ENCODE measurements around the gene C19orf81. TPM values are rescaled to one million over a fixed set of nuclear protein-coding genes. Genes with fewer than 3 reads are reported as not detected.

C19orf81 gene
- total and polyA plus RNA-seq, 2 of the 8 experiments (the other 6 are each of a cell fraction or from before 2014, with no cell fraction given), result 11.7 to 13.0 TPM

GRCh38 chr19:50601407-50602088 is 47.7 kb upstream of the C19orf81 start:
- Histone ChIP-seq H4K8ac (ENCODE audit: extremely low read depth, insufficient read depth, low read length) (no peak overlapping the region), H3K79me2 (ENCODE audit: control insufficient read depth in 1 of 2, insufficient read depth in 2 of 2, low read length in 2 of 2) (no peaks in the 10 kb centered on the region), H2BK20ac (ENCODE audit: low read length) (no peak overlapping the region), H3K9ac (replicated peaks in 1 of 4; ENCODE audit: extremely low read depth in 1 of 4, low read depth in 3 of 4, low read length in 3 of 4) (peak overlapping the region in 1 of 4 experiments; percentile 9; a peak in 1 of 7 replicates), H3K27me3 (replicated peaks in 1 of 4; ENCODE audit: control insufficient read depth in 3 of 4, extremely low read depth in 1 of 4, insufficient read depth in 3 of 4, low read length in 3 of 4) (peaks cover 0 to 17% (median 14%) of the 10 kb centered on the region in 4 experiments; a peak in 5 of 7 replicates), H3K4ac (replicated peaks; ENCODE audit: insufficient read length, low read depth, low read length) (no peak overlapping the region), H2AFZ (ENCODE audit: low read length) (no peak overlapping the region), H4K5ac (ENCODE audit: insufficient read length, low read depth, low read length) (no peak overlapping the region), H3K27ac (ENCODE audit: low read depth, low read length) (no peak overlapping the region), H4K91ac (replicated peaks; ENCODE audit: insufficient read length, low read length) (no peak overlapping the region), H3K23ac (ENCODE audit: insufficient read length) (no peak overlapping the region), H3K18ac (ENCODE audit: extremely low read depth, low read length) (no peak overlapping the region), H3K9me3 (ENCODE audit: insufficient read depth in 2 of 2, low read depth in 1 of 2, low read length in 1 of 2) (peaks cover 0 to 2% of the 10 kb centered on the region in 2 experiments; a peak in 2 of 4 replicates), H4K20me1 (replicated peaks in 1 of 2; ENCODE audit: control insufficient read depth in 1 of 2, insufficient read depth in 2 of 2, low read length in 2 of 2) (no peaks in the 10 kb centered on the region), H3K4me2 (ENCODE audit: insufficient read depth in 1 of 2, low read depth in 2 of 2, low read length in 2 of 2) (no peak overlapping the region), H3K79me1 (ENCODE audit: low read depth, low read length) (no peaks in the 10 kb centered on the region), H3K14ac (ENCODE audit: insufficient read length) (no peak overlapping the region), H2BK12ac (ENCODE audit: low read depth, low read length) (no peak overlapping the region), H3K36me3 (ENCODE audit: control insufficient read depth in 2 of 4, insufficient read depth in 4 of 4, low read length in 3 of 4) (no peaks in the 10 kb centered on the region), H2BK15ac (ENCODE audit: low read length) (no peak overlapping the region), H2BK5ac (ENCODE audit: low read depth, low read length) (no peak overlapping the region), H2AK5ac (ENCODE audit: low read depth, low read length) (no peak overlapping the region), H2BK120ac (replicated peaks; ENCODE audit: low read depth, low read length) (no peak overlapping the region), H3K4me1 (replicated peaks in 1 of 4; ENCODE audit: control insufficient read depth in 3 of 4, insufficient read depth in 4 of 4, low read length in 3 of 4) (peaks cover 0 to 2% (median 0%) of the 10 kb centered on the region in 4 experiments; a peak in 1 of 7 replicates), H3K56ac (replicated peaks; ENCODE audit: insufficient read length, low read depth, low read length) (no peak overlapping the region), H3K23me2 (ENCODE audit: low read depth, low read length) (no peaks in the 10 kb centered on the region), H3K4me3 (ENCODE audit: extremely low read depth in 1 of 4, insufficient read depth in 2 of 4, low read depth in 3 of 4, low read length in 4 of 4) (no peak overlapping the region)
- no peak for FAIRE-seq
- WGBS, 2 experiments (ENCODE audit: extremely low coverage in 1 of 2, insufficient coverage in 1 of 2, insufficient read length in 1 of 2, insufficient replicate concordance in 2 of 2, low coverage in 1 of 2, low lambda C conversion rate in 2 of 2, missing lambda C conversion rate in 1 of 2), result 84% methylated on average over 11 of the region's 11 CpGs; no CpG with 5 or more reads in 1 of the 2 experiments
- ChIA-PET POLR2A (ENCODE audit: partially characterized antibody) (interaction anchor here (0.6 to 1.2 kb wide), 3 partner anchors 48 to 248 kb away, joined by 3 to 5 read pairs (median 3); no protein-coding TSS in a partner anchor), CTCF (ENCODE audit: partially characterized antibody) (interaction anchor here (0.8 to 2.2 kb wide), 4 partner anchors 18 to 123 kb away, joined by 3 to 6 read pairs (median 4); no protein-coding TSS in a partner anchor)
- DNase-seq (ENCODE audit: low read depth in 1 of 2, low spot score in 2 of 2), result no peak
- TF ChIP-seq SUZ12 (IDR thresholded peaks at IDR 0.05; ENCODE audit: low read length), result no peak
- TF ChIP-seq FOSL1 (IDR thresholded peaks at IDR 0.05; ENCODE audit: insufficient read depth, low read depth, low read length), result no peak
